HepG2 (cell line): ENCODE measurements around the gene FFAR1. TPM values are rescaled to one million over a fixed set of nuclear protein-coding genes. Genes with fewer than 3 reads are reported as not detected.

Experiments used
- ATAC-seq: fragments of 200-7000 bp; cut with Tn5 transposase; 3 replicates; pipeline ENCODE4 v1.9.1; 2020; ENCODE audit warnings: mild to moderate bottlenecking, moderate library complexity
- BruUV-seq: library from RNA; stranded (reverse); fragments of 400-500 nt; replicated peaks from 2 replicates; lab custom pipeline; 2021; lab: Mats Ljungman, UMichigan
- CTCF ChIA-PET: fragments of 300-600 bp; formaldehyde crosslinking; extraction: SDS; loops from one replicate; lab custom pipeline; 2021; ENCODE audit warnings: low total read pairs, inconsistent platforms, low intra/inter-chr PET ratio; lab: Yijun Ruan, JAX
- POLR2A ChIA-PET: fragments of 350-600 bp; sonication (Branson Sonifier 250); formaldehyde crosslinking; loops from one replicate; lab custom pipeline; 2020; ENCODE audit warnings: antibody characterized with exemption, inconsistent platforms; lab: Yijun Ruan, JAX
- DNase-seq: peaks from one replicate; pipeline ENCODE4 v3.0.0-alpha.2; 2015; ENCODE audit warnings: low spot score
- FAIRE-seq: peaks from 3 replicates; lab custom pipeline; 2011; peaks lifted over from hg19 to GRCh38; lab: Jason Lieb, UNC
- H2AFZ ChIP-seq: one replicate; pipeline ENCODE4 v1.6.1; 2011; ENCODE audit warnings: low read length, inconsistent platforms
- H3K27ac ChIP-seq: fragments of 300-600 bp; 3 replicates; pipeline ENCODE4 v1.8.0; 2011; ENCODE audit warnings: mixed run types, mild to moderate bottlenecking, mixed read lengths, low read length, inconsistent platforms; ENCODE audit not compliant: insufficient read depth; ENCODE audit errors: extremely low read length
- H3K27me3 ChIP-seq, 2 experiments: fragments of 200-600 bp in 1 of 2; 2 replicates in 1 of 2; 3 replicates in 1 of 2; pipeline versions ENCODE4 v1.6.0 to v1.8.0; 2011; ENCODE audit warnings: low read length in 2 of 2, mild to moderate bottlenecking in 2 of 2, moderate library complexity in 2 of 2, inconsistent platforms in 1 of 2; ENCODE audit not compliant: insufficient read depth in 2 of 2, control insufficient read depth in 1 of 2
- H3K36me3 ChIP-seq, 2 experiments: fragments of 200-600 bp in 1 of 2; replicated peaks in 1 of 2; 2 replicates in 1 of 2; 3 replicates in 1 of 2; pipeline versions ENCODE4 v1.5.1 to v1.8.0; 2011; ENCODE audit warnings: low read length in 2 of 2, inconsistent platforms in 1 of 2; ENCODE audit not compliant: insufficient read depth in 2 of 2, control insufficient read depth in 1 of 2
- H3K4me1 ChIP-seq: 2 replicates; pipeline ENCODE4 v1.5.1; 2012; ENCODE audit warnings: low read length, inconsistent platforms; ENCODE audit not compliant: insufficient read depth
- H3K4me2 ChIP-seq: 2 replicates; pipeline ENCODE4 v1.6.0; 2011; ENCODE audit warnings: low read depth, low read length, inconsistent platforms
- H3K4me3 ChIP-seq, 3 experiments: fragments of 200-600 bp in 1 of 3; sonication (generic), shearing (Covaris generic) in 1 of 3; replicated peaks in 1 of 3; 2 replicates each; pipeline ENCODE4 v1.5.1; 2011 to 2016; ENCODE audit warnings: low read length in 3 of 3, inconsistent platforms in 2 of 3, low read depth in 2 of 3, mild to moderate bottlenecking in 2 of 3, control low read depth in 1 of 3, mixed read lengths in 1 of 3; ENCODE audit not compliant: insufficient read depth in 1 of 3
- H3K79me2 ChIP-seq: one replicate; pipeline ENCODE4 v1.6.1; 2011; ENCODE audit warnings: low read length, inconsistent platforms; ENCODE audit not compliant: insufficient read depth
- H3K9ac ChIP-seq: 2 replicates; pipeline ENCODE4 v1.6.0; 2011; ENCODE audit warnings: mild to moderate bottlenecking, low read depth, low read length, inconsistent platforms; ENCODE audit not compliant: insufficient read depth
- H3K9me3 ChIP-seq: 2 replicates; pipeline ENCODE4 v1.5.1; 2012; ENCODE audit warnings: mild to moderate bottlenecking, low read length
- H4K20me1 ChIP-seq: 2 replicates; pipeline ENCODE4 v1.6.0; 2011; ENCODE audit warnings: inconsistent platforms, mild to moderate bottlenecking, low read length, moderate library complexity; ENCODE audit not compliant: insufficient read depth
- ZNF687 ChIP-seq: sonication (generic); formaldehyde crosslinking; IDR thresholded peaks from 2 replicates; pipeline ENCODE4 v1.5.1; 2020; ENCODE audit warnings: mild to moderate bottlenecking, missing genetic modification reagents, moderate library complexity
- ZXDC ChIP-seq: sonication (generic); formaldehyde crosslinking; IDR thresholded peaks from 2 replicates; pipeline ENCODE4 v1.5.0; 2020; ENCODE audit warnings: mild to moderate bottlenecking, missing genetic modification reagents
- WGBS: methylation state at CpG from one replicate; pipeline ENCODE4 v1.1.6; 2017; ENCODE audit warnings: low lambda C conversion rate; 5-methylcytosine and 5-hydroxymethylcytosine counted together
- in situ Hi-C: cut with HindIII; loops from 2 replicates; pipeline ENCODE4 v1.10.0; 2017; ENCODE audit warnings: low pct_unique_long_range_greater_than_20kb; ENCODE audit not compliant: extremely low pct_ligation_motif_present
- intact Hi-C: fragments of 100-400 bp; cut with micrococcal nuclease; formaldehyde crosslinking; loops from one replicate; pipeline ENCODE4 v1.10.0; 2022; ENCODE audit not compliant: unreplicated experiment
- polyA plus RNA-seq, 8 experiments: library from polyadenylated mRNA; depleted of rRNA in 3 of 8; stranded (reverse) in 7 of 8; unstranded in 1 of 8; fragments of >200 nt; fragmentation: Illumina TruSeq in 4 of 8; extraction: Trizol in 4 of 8; gene quantifications; 2 replicates each; pipeline versions ENCODE4 v1.2.1 to v1.2.3, GENCODE V29; 2011 to 2016; ENCODE audit warnings: low read depth in 4 of 8, missing spikeins in 1 of 8, mixed read lengths in 1 of 8; ENCODE audit not compliant: insufficient read depth in 1 of 8
- total RNA-seq, 5 experiments: library from RNA; depleted of rRNA; stranded (reverse); fragments of >200 nt; fragmentation: Illumina TruSeq; extraction: Trizol; gene quantifications; 2 replicates each; pipeline ENCODE4 v1.2.3, GENCODE V29; 2016; ENCODE audit warnings: low read depth in 1 of 5

Gene FFAR1
- total and polyA plus RNA-seq, 2 of the 13 experiments (the other 11 are each of a cell fraction or from before 2014, with no cell fraction given) = not detected

GRCh38 chr19:35348911-35349611, 1.4 kb downstream of the FFAR1 start:
- CTCF ChIA-PET = no interaction called here
- DNase-seq = no peak

More at GRCh38 chr19:35348911-35349611, 1.4 kb downstream of the FFAR1 start:
- H3K79me2 ChIP-seq = no peaks in the 10 kb centered on the region
- no peak for ATAC-seq
- H2AFZ ChIP-seq = no peak overlapping the region
- no peaks in the 10 kb centered on the region for H3K9me3 ChIP-seq
- no TSS peak for BruUV-seq
- peaks cover 53% of the 10 kb centered on the region for H3K4me1 ChIP-seq
- TF ChIP-seq ZXDC (CRISPR knock-in tag) (no peak), ZNF687 (CRISPR knock-in tag) (peak; percentile 25)
- 0 out of 5 replicates have a peak, but pooled peaks cover 0 to 1% of the 10 kb centered on the region in 2 experiments for H3K27me3 ChIP-seq
- no peak overlapping the region for H3K9ac ChIP-seq
- no peaks in the 10 kb centered on the region for H4K20me1 ChIP-seq
- H3K4me2 ChIP-seq = no peak overlapping the region
- H3K4me3 ChIP-seq = no peak overlapping the region
- no peak overlapping the region for H3K27ac ChIP-seq
- POLR2A ChIA-PET = no interaction called here
- in situ Hi-C loops (no loop called here), intact Hi-C loops (no loop called here)
- H3K36me3 ChIP-seq = no peaks in the 10 kb centered on the region
- no peak for FAIRE-seq
- 61% methylated on average over 18 of the region's 18 CpGs for WGBS
